ENCODE results near the gene MAT1A. TPM values are rescaled to one million over a fixed set of nuclear protein-coding genes. Genes with fewer than 3 reads are reported as not detected.
A peak's percentile ranks its signal among the peaks of the same experiment; 100 is the strongest.

MAT1A gene
- total and polyA plus RNA-seq, 2 of the 8 experiments (the other 6 are each of a cell fraction or from before 2014, with no cell fraction given): 4.1 to 6.4 TPM

DNA sequence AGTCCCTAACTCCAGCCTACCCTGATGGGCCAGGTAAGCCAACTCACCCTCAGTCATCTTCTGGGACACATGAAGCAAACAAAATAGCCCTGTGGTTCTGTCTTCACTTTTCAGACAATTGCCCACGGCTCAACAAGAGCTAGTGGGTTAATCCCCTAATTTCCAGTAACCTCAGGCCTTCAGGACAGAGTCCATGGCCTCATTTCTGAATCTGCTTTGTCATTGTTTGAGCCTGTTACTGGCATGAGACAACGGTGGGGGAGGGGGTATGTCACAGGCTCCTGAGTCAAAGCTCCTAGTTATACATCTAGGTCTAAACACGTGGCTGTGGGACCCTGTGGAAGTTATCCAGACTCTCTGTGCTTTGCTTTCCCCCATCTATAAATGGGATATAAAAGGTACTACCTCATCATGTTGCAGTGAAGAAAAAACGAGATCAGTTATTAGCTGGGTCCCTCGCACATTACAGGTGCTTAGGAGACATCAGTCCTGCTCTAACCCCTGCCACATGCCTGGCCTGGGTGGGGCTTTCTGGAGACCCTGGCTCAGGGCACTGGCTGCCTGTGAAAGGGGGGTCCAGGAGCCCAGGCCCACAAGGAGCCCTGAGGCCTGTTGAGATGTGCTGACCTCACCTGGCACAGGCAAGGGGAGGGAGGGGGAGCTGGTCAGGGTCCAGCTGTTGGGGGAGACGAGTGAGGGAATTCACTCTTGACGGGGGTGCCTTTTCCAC, 16.5 kb downstream of the MAT1A start:
- Histone ChIP-seq H2BK15ac (ENCODE audit: low read length) (no peak overlapping the region), H3K18ac (ENCODE audit: extremely low read depth, low read length) (no peak overlapping the region; the same call in 1 of the 2 replicates), H3K79me1 (ENCODE audit: low read depth, low read length) (no peaks in the 10 kb centered on the region), H3K4me1 (replicated peaks in 1 of 4; ENCODE audit: control insufficient read depth in 3 of 4, insufficient read depth in 4 of 4, low read length in 3 of 4) (peaks cover 0 to 2% (median 0%) of the 10 kb centered on the region in 4 experiments; a peak in 1 of 7 replicates), H4K20me1 (replicated peaks in 1 of 2; ENCODE audit: control insufficient read depth in 1 of 2, insufficient read depth in 2 of 2, low read length in 2 of 2) (peaks cover 0 to 2% of the 10 kb centered on the region in 2 experiments), H2BK12ac (ENCODE audit: low read depth, low read length) (no peak overlapping the region), H3K14ac (ENCODE audit: insufficient read length) (no peak overlapping the region), H4K5ac (ENCODE audit: insufficient read length, low read depth, low read length) (no peak overlapping the region), H3K23me2 (ENCODE audit: low read depth, low read length) (no peaks in the 10 kb centered on the region), H3K27ac (ENCODE audit: low read depth, low read length) (no peak overlapping the region), H2AFZ (ENCODE audit: low read length) (no peak overlapping the region), H3K4me2 (ENCODE audit: insufficient read depth in 1 of 2, low read depth in 2 of 2, low read length in 2 of 2) (no peak overlapping the region), H3K23ac (ENCODE audit: insufficient read length) (no peak overlapping the region), H3K27me3 (replicated peaks in 1 of 4; ENCODE audit: control insufficient read depth in 3 of 4, extremely low read depth in 1 of 4, insufficient read depth in 3 of 4, low read length in 3 of 4) (no peaks in the 10 kb centered on the region; a peak in 1 of 7 replicates), H4K91ac (replicated peaks; ENCODE audit: insufficient read length, low read length) (no peak overlapping the region), H3K4ac (replicated peaks; ENCODE audit: insufficient read length, low read depth, low read length) (no peak overlapping the region), H3K36me3 (ENCODE audit: control insufficient read depth in 2 of 4, insufficient read depth in 4 of 4, low read length in 3 of 4) (no peaks in the 10 kb centered on the region), H3K9me3 (ENCODE audit: insufficient read depth in 2 of 2, low read depth in 1 of 2, low read length in 1 of 2) (no peaks in the 10 kb centered on the region), H3K9ac (replicated peaks in 1 of 4; ENCODE audit: extremely low read depth in 1 of 4, low read depth in 3 of 4, low read length in 3 of 4) (no peak overlapping the region), H3K56ac (replicated peaks; ENCODE audit: insufficient read length, low read depth, low read length) (no peak overlapping the region), H3K4me3 (ENCODE audit: extremely low read depth in 1 of 4, insufficient read depth in 2 of 4, low read depth in 3 of 4, low read length in 4 of 4) (no peak overlapping the region), H2BK120ac (replicated peaks; ENCODE audit: low read depth, low read length) (no peak overlapping the region), H2BK20ac (ENCODE audit: low read length) (no peak overlapping the region), H2BK5ac (ENCODE audit: low read depth, low read length) (no peak overlapping the region; the same call in 1 of the 2 replicates), H3K79me2 (ENCODE audit: control insufficient read depth in 1 of 2, insufficient read depth in 2 of 2, low read length in 2 of 2) (no peaks in the 10 kb centered on the region), H2AK5ac (ENCODE audit: low read depth, low read length) (no peak overlapping the region), H4K8ac (ENCODE audit: extremely low read depth, insufficient read depth, low read length) (no peak overlapping the region)
- no peak for DNase-seq (ENCODE audit: low read depth in 1 of 2, low spot score in 2 of 2)
- 79% methylated on average over 7 of the region's 7 CpGs; no CpG with 5 or more reads in 1 of the 2 experiments for WGBS, 2 experiments (ENCODE audit: extremely low coverage in 1 of 2, insufficient coverage in 1 of 2, insufficient read length in 1 of 2, insufficient replicate concordance in 2 of 2, low coverage in 1 of 2, low lambda C conversion rate in 2 of 2, missing lambda C conversion rate in 1 of 2)
- ChIA-PET CTCF (ENCODE audit: partially characterized antibody) (interaction anchor here (0.6 to 2.9 kb wide), 7 partner anchors 10 to 110 kb away, joined by 3 to 16 read pairs (median 4); no protein-coding TSS in a partner anchor), POLR2A (ENCODE audit: partially characterized antibody) (no interaction called here)
- TF ChIP-seq SIRT6 (IDR thresholded peaks at IDR 0.05; ENCODE audit: low read length) (no peak), BACH1 (IDR thresholded peaks at IDR 0.05; ENCODE audit: low read length) (peak; percentile 29; the same call in 1 of the 2 replicates)
- FAIRE-seq: no peak
